Dermis lymphatic vessel endothelial cell (primary cell): ENCODE data around the gene NDRG4. TPM values are rescaled to one million over a fixed set of nuclear protein-coding genes. Genes with fewer than 3 reads are reported as not detected.

Experiments
- total RNA-seq: library from RNA; depleted of rRNA; stranded (reverse); fragments of >200 nt; gene quantifications from 2 replicates; pipeline ENCODE4 v1.2.1, GENCODE V29; 2014

Gene NDRG4, protein sequence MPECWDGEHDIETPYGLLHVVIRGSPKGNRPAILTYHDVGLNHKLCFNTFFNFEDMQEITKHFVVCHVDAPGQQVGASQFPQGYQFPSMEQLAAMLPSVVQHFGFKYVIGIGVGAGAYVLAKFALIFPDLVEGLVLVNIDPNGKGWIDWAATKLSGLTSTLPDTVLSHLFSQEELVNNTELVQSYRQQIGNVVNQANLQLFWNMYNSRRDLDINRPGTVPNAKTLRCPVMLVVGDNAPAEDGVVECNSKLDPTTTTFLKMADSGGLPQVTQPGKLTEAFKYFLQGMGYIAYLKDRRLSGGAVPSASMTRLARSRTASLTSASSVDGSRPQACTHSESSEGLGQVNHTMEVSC
- total RNA-seq: 108 and 126 TPM in 2 replicates

DNA sequence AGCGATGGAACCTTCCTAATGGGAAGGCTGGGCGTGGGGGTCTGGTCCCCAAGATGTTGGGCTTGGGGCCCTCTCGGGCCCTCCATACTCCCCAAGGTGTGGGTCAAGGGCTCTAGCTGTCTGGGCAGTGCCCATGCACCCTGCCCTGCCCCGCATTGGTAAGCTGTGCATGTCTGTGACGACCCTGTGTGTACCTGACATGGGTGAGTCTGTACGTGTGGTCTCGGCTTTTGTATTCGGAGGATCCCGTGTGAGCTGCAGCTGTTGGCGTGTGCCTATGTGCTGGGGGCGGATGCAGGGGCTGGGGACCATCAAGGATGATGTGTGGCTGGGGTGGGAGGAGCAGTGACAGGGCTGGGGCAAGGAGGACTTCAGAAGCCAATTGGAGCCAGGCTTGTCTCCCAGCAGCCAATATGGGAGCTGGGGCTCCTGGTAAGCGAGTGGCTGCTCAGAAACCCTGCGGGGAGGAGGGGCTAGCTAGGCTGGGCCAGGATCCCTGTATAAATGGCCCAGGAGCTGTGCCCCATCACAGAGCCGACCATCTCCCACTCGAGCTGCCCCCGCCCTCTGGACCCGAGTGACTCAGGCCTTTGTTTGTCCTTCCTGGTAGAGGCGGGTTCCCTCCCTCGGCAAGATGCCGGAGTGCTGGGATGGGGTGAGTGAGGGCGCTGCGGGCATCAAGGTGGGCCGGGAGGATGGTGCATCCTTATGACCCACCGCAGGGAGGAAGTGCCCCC lies at the start of gene NDRG4:
NDRG4 (plus strand) TSS at position 529 of the 737 bp plus-strand sequence; CDS start at position 635, 106 bp downstream.

GRCh38 chr16:58515125-58515870 lies 15.4 kb downstream of the NDRG4 start, which contains the start of gene SETD6:
Gene SETD6 (plus strand): TSS chr16:58515517. CDS start chr16:58515538, 21 bp downstream.

Other genes with a start within 250 kb of the NDRG4 start
- gene PRSS54, start 205.1 kb upstream of the NDRG4 start, total RNA-seq: not detected in 2 replicates
- gene GINS3, start 107.7 kb upstream of the NDRG4 start, total RNA-seq: 5.4 and 6.5 TPM in 2 replicates
- gene SETD6, start 15.4 kb downstream of the NDRG4 start, total RNA-seq: 9.1 and 10.9 TPM in 2 replicates
- 101 and 128 TPM in 2 replicates for gene CNOT1, start 129.7 kb downstream of the NDRG4 start, total RNA-seq
- 28.1 and 34.9 TPM in 2 replicates for gene SLC38A7, start 184.6 kb downstream of the NDRG4 start, total RNA-seq
- 33.7 and 40.9 TPM in 2 replicates for gene GOT2, start 234.2 kb downstream of the NDRG4 start, total RNA-seq